Tibial nerve (tissue), 4 donors: Measurements from ENCODE around the gene TNP2. TPM values are rescaled to one million over a fixed set of nuclear protein-coding genes. Genes with fewer than 3 reads are reported as not detected.
"Not testable (repeated sequence)": the region's sequence is repeated elsewhere in the genome, so short reads cannot be mapped to it uniquely, and the experiment has no call there.

Source experiments
- DNase-seq, 2 donors: peaks; one replicate each; pipeline ENCODE4 v3.0.0-alpha.2; 2019; ENCODE audit warnings: low spot score in 2 of 2
- H3K27ac ChIP-seq, 4 donors: fragments of 200-600 bp; sonication (generic) in 3 of 4; one replicate each; pipeline ENCODE4 v1.5.1; 2017 to 2019; ENCODE audit warnings: mild to moderate bottlenecking in 1 of 4
- H3K27me3 ChIP-seq, 2 donors: fragments of 200-600 bp; sonication (generic) in 1 of 2; one replicate each; pipeline versions ENCODE4 v1.5.1 to v1.6.0; 2017 to 2019
- H3K36me3 ChIP-seq, 3 donors: fragments of 200-600 bp; sonication (generic); one replicate each; pipeline ENCODE4 v1.5.1; 2018 to 2019
- H3K4me1 ChIP-seq, 4 donors: fragments of 200-600 bp; sonication (generic) in 3 of 4; one replicate each; pipeline ENCODE4 v1.5.1; 2017 to 2019
- H3K4me3 ChIP-seq, 4 donors: fragments of 200-600 bp; sonication (generic) in 3 of 4; one replicate each; pipeline ENCODE4 v1.5.1; 2017 to 2019; ENCODE audit warnings: mild to moderate bottlenecking in 1 of 4, moderate library complexity in 1 of 4
- H3K9me3 ChIP-seq, 4 donors: fragments of 200-600 bp; sonication (generic) in 3 of 4; one replicate each; pipeline ENCODE4 v1.5.1; 2017 to 2019
- CTCF ChIP-seq, 5 experiments: fragments of 200-600 bp in 3 of 5; fragments of 450-650 bp in 2 of 5; sonication (generic) in 3 of 5; IDR thresholded peaks; one replicate each; pipeline ENCODE4 v1.5.1; 2016 to 2019; ENCODE audit warnings: antibody characterized with exemption in 5 of 5, mild to moderate bottlenecking in 3 of 5, moderate library complexity in 2 of 5
- EP300 ChIP-seq, 2 donors: sonication (generic); formaldehyde crosslinking; IDR thresholded peaks; one replicate each; pipeline ENCODE4 v1.6.1; 2017; ENCODE audit warnings: antibody characterized with exemption in 2 of 2, mild to moderate bottlenecking in 1 of 2
- POLR2A ChIP-seq, 2 donors: fragments of 450-650 bp; IDR thresholded peaks; one replicate each; pipeline ENCODE4 v1.6.1; 2017; ENCODE audit warnings: antibody characterized with exemption in 2 of 2, mild to moderate bottlenecking in 2 of 2, moderate library complexity in 2 of 2
- WGBS, 2 donors: methylation state at CpG; one replicate each; pipeline ENCODE4 v1.1.5; 2018; 5-methylcytosine and 5-hydroxymethylcytosine counted together
- total RNA-seq, 4 donors: library from RNA; depleted of rRNA; stranded (reverse); fragments of >200 nt; gene quantifications; one replicate each; pipeline ENCODE4 v1.1.0, GENCODE V29; 2016

TNP2 gene
- total RNA-seq, 4 donors from 2014 or later, result not detected

DNA sequence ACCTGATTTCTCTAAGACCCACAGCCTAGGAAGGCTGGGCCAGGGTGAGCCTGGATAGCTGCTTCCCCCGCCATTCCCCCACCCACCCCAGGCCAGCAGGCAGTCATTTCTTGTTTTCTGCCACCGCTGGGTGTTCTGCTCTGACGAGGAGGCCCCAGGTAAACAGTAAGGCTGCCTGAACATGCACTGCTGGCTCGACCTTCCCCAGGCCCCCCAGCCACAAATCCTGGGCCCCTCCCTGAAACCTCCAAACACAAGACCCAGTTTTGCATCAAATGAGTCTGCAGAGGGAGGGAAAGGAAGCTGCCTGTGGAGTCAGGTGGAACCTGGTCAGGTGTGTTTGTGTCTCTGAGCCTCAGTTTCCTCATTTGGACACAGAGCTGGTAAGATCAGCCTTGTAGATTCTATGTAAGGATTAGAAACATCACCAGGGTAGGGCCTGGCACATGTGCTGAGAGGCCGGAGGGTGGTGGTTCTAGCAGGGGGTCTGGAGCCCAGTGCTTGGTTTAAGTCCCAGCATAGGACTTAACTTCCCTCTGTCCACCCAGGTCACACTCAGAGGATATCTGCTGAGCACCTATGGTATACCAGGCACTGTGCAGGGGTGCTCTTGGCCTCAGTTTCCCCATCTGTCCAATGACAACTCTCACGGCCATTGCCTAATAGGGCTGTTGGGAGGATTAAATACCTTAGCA is 30.9 kb upstream of the TNP2 start:
- no peaks in the 10 kb centered on the region for H3K9me3 ChIP-seq
- no peak for DNase-seq
- no peak overlapping the region for H3K27ac ChIP-seq
- no peak for TF ChIP-seq CTCF (IDR thresholded peaks at IDR 0.05)
- no peak for TF ChIP-seq EP300 (IDR thresholded peaks at IDR 0.05)
- TF ChIP-seq POLR2A (IDR thresholded peaks at IDR 0.05), result no peak
- peaks cover 0 to 14% (median 13%) of the 10 kb centered on the region in 4 donors for H3K4me1 ChIP-seq
- H3K4me3 ChIP-seq, result no peak overlapping the region
- no peaks in the 10 kb centered on the region for H3K36me3 ChIP-seq
- 85 to 92% methylated on average over 5 to 6 of the region's 6 CpGs for WGBS, 2 donors
- H3K27me3 ChIP-seq, result no peaks in the 10 kb centered on the region

- peaks cover 0 to 14% (median 13%) of the 10 kb centered on the region in 4 donors for H3K4me1 ChIP-seq
- H3K4me3 ChIP-seq, H3K27ac ChIP-seq, DNase-seq, H3K9me3 ChIP-seq, H3K27me3 ChIP-seq, H3K36me3 ChIP-seq: not testable (repeated sequence)
- WGBS, 2 donors, result 84 to 86% methylated on average over 13 of the region's 13 CpGs
These were observed 29.9 kb upstream of the TNP2 start for GRCh38 chr16:11298950-11299547.

GRCh38 chr16:11298143-11298900 is 29.2 kb upstream of the TNP2 start:
- H3K4me1 ChIP-seq, result peaks cover 0 to 14% (median 12%) of the 10 kb centered on the region in 4 donors
- H3K36me3 ChIP-seq, result no peaks in the 10 kb centered on the region
- 83 to 95% methylated on average over 5 of the region's 5 CpGs for WGBS, 2 donors
- no peaks in the 10 kb centered on the region for H3K9me3 ChIP-seq
- no peaks in the 10 kb centered on the region for H3K27me3 ChIP-seq
- H3K4me3 ChIP-seq, result no peak overlapping the region
- H3K27ac ChIP-seq, result peak overlapping the region in 2 of 4 donors; percentile 6 to 64
- DNase-seq, result no peak
- TF ChIP-seq POLR2A (IDR thresholded peaks at IDR 0.05), result no peak
- TF ChIP-seq CTCF (IDR thresholded peaks at IDR 0.05), result no peak
- TF ChIP-seq EP300 (IDR thresholded peaks at IDR 0.05), result no peak

- DNase-seq, result peak; percentile 16 to 27
- 16 to 17% methylated on average over 16 to 18 of the region's 19 CpGs for WGBS, 2 donors
These were observed 28.5 kb upstream of the TNP2 start for GRCh38 chr16:11297492-11298142.

More at GRCh38 chr16:11297492-11298142, 28.5 kb upstream of the TNP2 start:
- TF ChIP-seq POLR2A (IDR thresholded peaks at IDR 0.05) (no peak), CTCF (IDR thresholded peaks at IDR 0.05) (peak in 2 of 5 experiments; percentile 14 to 42), EP300 (IDR thresholded peaks at IDR 0.05) (peak in 1 of 2 donors; percentile 68)
- Histone ChIP-seq H3K27ac (peak overlapping the region in 2 of 4 donors; percentile 5 to 64), H3K4me3 (peak overlapping the region in 2 of 4 donors; percentile 9 to 31), H3K27me3 (no peaks in the 10 kb centered on the region), H3K36me3 (no peaks in the 10 kb centered on the region), H3K4me1 (peaks cover 0 to 14% (median 12%) of the 10 kb centered on the region in 4 donors), H3K9me3 (no peaks in the 10 kb centered on the region)
